Stimulated activated CD8-positive, alpha-beta memory T cell treated with anti-CD3 and anti-CD28 coated beads, Interleukin-15, amount 100 ng/mL, for 24 hours (primary cell): Measurements from ENCODE around the gene HMGB1.

Source experiments
- DNase-seq: peaks from one replicate; pipeline ENCODE4 v3.0.0-alpha.2; 2020; ENCODE audit warnings: low read depth

The HMGB1 gene

DNA sequence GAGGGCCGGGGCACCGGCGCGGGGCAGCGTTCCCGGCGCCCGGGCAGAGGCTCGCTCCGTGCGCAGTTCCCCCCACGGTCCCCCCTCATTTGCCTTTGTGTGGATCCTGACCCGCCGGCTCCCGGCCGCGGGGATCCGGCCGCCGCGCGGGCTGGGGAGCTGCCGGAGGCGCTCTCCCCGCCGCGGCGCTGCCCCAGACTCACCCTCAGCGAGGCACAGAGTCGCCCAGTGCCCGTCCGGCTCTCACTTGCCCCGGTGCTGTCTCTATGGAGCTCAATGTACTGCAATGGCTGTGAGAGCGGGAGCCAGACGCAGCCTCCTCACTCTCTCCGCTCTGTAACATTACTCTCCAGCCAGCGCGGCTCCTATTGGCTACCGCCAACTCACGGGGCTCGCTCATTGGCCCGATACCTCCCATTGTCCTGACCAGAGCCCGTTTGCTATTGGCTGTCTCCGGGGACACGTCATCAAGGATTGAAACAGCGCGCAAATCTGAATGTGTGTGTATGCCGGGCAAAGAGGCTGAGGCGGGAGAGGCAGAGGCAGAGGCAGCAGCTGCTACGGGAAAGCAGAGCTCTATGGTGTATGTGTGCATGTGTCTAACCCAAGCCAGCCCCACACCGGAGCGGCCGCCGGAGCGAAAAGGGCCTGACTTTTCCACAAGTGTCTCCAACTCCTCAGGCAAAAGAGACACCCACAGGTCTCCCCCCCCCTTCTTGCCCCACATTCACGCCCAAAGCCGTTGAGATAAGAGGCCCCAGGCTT is at the start of gene HMGB1:
Gene HMGB1, minus strand, starts transcription at position 344 of the 765 bp plus-strand sequence. CDS start 2,256 bp downstream, outside the sequence.
- DNase-seq: peak; percentile 86

DNA sequence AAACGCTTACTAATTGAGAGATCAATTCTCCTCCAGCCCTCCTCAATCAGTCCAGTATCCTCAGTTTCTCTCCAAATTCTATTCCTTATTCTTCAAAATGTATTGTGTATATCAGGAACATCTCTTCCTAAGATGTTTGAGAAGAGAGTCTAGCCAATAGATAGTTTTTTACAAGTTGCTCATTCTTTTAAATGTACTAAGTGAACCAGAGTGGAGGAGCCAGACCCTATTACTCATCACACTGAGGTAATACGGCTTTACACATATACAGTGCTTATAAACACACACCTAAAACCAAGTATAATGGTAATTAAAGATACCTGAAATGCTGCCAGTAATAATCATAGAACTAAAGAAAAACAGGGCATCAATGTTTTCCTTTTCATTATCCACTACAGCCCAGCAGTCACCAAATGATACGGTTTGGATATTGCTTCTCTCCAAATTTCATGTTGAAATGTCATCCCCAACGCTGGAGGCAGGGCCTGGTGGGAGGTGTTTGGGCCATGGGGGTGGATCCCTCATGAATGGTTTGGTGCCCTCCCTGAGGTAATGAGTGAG is 45.2 kb upstream of the HMGB1 start:
- DNase-seq: no peak

DNA sequence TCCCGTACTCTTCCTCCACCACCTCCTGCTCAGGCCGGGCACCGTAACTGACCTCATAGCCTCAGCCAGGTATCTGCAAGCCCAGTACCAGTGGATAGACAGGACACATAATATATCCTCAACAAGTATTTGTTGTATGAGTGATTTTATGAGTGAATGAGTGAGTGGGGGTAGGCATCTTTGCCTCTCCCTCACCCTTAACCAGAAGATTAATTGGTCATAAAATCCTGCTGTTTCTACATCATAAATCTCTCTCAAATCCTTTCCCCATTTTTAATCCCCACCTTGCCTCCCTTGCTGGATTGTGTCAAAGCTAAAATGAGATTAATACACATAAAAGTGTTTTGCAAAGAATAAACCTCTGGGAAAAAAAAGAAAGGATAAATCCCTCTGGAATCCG is 44.4 kb upstream of the HMGB1 start:
- no peak for DNase-seq

DNA sequence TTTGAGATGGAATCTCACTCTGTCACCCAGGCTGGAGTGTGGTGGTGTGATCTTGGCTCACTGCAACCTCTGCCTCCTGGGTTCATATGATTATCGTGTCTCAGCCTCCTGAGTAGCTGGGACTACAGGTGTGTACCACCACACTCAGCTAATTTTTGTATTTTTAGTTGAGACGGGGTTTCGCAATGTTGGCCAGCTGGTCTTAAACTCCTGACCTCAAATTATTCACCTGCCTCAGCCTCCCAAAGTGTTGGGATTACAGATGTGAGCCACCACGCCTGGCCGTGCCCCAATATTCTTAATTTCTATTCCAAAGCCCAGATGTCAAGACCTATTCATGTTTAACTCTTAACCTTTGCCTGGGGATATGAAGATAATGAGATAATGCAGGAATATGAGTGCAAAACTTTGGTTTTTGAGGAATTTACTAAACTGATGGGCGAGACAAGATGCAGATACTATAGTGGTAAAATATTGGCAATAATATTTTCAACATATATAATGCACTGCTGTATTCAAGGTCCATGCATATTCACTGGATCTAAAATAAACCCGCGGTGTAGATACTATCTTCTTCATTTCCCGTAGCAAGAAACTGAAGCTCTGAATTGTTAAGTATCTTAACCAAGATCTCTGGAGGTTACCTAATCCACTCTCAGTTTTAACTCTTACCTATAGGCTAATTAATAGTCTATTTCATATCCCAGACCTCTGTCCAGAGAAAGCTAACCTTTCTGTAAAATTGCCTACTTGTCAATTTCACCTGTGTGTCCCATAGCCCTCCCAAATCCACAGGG is 43.7 kb upstream of the HMGB1 start:
- DNase-seq: no peak

DNA sequence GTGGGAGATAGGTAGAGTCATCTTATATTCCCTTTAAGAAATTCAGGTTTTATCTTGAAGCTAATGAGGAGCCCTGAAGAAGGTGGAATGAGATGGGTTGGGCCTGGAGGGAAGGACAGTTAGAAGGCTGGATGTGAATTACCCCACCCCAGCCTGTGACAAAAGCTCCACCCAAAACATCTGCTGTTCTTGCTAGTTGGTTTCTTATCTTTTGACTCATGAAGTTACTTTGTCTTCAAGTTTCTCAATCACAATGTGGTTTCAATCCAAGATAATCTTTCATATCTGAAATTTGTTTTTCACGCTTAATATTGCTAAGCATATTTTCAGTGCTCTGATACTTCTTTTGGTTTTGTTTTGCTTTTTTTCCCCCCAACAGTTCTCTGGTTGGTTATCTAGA is 38.3 kb upstream of the HMGB1 start:
- DNase-seq: no peak

DNA sequence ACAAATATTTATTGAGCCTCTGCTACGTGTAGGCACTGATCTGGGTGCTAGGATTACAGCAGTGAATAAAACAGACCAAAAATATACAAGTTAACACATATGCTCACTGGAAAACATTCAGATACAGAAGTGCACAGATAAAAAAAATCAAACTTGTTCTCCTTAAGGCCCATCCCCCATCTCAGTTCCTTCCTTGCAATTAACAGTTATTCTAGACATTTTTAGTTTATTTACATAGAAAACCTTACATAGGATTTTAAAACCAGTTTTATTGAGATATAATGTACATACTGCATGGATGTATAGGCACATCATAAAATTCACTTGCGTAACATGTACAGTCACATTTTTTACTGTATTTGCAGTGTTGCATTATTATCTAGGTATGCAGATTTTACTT is 36.5 kb upstream of the HMGB1 start:
- no peak for DNase-seq

DNA sequence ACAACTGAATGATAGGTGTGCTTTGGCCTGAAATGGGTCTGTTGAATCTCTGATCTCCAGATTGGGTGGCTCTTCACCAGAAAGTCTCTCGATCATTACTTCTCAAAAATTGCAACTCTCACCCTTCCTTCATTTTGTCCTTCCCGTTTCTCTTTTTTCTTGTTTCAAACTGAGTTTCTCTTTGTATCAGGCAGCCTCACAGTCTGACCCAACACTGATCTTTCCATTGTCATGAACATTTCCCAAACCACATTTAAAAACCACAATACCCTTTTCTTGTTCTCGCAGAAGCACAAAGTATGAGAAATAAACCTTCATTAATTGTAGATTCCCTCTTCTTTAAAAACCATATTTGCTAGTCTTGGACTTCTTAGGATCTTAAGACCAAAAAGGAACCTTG is 33.6 kb upstream of the HMGB1 start:
- no peak for DNase-seq

DNA sequence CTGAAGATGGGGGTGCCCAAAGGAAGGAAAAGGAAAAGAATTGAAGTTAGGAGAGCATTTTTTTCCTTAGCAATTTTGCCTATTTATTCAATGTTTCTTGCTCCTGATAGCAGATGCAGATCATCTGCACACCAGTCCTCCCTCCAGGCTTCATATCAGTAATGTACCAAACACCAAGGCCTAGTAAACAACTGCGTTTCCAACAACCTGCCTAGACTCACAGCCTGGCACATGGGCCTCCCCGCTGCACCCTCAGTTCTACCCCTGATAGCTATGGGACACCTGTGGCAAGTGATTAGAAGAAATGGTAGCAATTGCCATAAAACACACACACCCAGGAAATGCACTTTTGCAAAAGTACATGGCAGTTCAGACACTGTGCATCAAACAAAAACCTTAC is 30.4 kb upstream of the HMGB1 start:
- no peak for DNase-seq

DNA sequence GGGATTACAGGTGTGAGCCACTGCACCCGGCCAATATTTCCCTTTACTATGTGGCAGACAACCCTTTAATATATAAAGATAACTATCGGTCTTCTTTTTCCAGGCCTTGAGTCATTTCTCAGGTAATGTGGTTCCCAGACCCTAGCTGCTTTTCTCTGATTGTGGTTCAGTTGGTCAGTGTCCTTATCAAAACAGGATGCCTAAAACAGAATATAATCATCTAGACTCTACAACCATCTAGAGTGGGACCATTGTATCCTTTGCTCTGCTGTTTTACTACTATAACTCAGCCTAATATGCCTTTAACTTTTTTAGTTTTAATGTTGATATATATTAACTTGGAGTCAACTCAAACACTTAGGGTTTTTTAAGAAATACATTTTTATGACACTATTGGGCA is 30.0 kb upstream of the HMGB1 start:
- DNase-seq: no peak

DNA sequence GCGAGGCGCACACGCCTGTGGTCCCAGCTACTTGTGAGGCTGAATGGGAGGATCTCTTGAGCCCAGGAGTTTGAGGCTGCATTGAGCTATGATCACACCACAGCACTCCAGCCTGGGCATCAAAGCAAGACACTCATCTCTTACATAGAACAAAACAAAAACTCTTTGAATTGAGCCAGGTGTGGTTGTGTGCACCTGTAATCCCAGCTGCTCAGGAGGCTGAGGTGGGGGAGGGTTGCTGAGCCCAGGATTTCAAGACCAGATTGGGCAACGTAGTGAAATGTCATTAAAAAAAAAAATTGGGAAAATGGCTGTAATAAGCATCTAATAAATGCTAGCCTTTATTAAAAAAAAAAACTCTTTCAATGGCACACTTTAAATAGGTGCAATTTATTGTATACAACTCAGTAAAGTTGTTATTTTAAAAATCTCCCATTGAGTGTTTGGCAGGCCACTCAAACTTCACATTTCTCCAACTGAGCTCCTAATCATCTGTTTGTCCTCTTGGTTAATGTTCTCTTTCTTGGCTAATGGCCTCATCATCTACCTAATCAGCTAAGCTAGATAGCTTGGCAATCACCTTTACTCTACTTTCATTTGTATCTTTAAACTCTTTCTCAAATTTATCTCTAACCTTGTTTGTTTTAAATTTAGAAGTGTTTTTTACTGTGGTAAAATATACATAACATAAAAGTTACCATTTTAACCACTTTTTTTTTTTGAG is 28.1 kb upstream of the HMGB1 start:
- no peak for DNase-seq

DNA sequence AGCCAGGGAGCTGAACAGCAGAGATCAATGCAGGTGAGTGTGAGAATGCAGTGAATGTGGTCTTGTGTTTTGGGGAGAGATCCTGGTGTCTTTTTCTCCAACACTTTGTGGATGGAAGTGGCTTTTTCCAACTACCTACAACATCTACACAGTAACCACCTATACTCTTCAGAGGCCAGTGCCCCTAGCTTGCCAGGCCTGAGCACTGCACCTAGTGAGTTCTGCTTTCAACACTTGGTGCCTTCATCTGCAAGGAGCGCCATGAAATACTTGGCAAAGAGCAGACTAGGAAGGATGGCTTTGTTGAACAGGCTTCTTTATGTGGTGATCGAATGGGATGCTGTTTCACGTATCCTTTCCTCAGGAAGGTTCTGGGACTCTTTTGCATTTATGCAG is 21.3 kb upstream of the HMGB1 start:
- no peak for DNase-seq

DNA sequence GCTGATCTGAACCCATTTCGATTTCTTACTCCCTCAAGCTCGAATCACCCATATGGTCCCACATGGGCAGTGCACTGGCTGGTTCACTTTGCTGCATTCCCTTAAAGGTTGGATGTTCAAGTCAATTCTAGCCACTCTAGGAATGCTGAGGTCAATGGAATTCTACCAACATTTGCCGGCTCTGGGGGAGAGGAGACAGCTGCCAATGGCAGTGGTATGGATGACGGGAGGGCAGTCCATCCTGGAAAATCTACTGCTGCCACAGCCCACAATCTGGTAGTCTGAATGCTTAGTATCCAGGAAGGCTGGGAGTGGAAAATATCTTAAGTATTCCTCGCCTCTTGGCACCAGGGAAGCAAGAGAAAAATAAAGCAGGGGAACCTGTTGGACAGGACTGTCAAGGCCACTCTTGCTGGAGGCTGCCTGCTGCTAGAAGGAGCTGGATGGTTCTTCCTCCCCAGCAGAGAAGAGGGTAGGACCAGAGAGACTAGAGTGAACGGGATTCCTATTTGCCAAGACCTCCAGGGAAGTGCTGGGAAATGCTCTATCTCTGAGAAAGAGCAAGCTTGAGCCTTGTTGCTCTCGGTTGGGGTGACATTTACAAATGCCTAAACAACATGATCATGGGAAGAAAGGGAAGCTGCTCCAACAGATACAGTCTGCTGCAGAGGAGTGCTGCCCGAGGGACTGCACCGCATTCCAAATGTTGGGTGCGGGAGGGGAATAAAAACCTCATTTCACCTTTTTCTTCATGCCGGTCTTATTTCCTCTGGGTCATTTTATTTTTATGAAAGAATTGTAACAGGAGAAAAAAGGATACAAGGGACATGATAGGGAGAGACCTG is 20.7 kb upstream of the HMGB1 start:
- DNase-seq: no peak

DNA sequence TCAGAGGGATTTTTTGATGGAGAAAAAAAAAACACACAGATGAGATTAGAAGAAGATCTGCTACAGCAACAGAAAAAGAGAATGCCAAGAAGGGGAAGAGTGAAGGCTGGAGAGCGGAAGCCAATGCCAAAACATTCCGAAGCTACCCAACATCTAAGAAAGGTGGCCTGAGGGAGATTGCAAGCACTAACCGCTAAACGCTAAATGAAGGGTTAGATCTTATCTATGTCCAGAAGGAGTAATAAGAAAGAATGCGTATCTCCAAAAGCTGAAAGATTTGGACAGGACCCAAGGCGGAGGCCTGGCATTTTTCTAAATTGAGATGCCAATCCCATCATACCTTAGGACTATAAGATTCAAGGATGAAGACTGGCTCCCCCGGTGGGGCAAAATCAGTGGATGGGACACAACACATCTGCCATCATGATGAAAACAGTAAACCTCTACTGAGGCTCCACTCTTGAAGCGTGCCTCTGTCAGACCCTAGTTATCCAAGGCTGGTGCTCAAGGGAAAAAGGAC is 15.6 kb upstream of the HMGB1 start:
- no peak for DNase-seq

DNA sequence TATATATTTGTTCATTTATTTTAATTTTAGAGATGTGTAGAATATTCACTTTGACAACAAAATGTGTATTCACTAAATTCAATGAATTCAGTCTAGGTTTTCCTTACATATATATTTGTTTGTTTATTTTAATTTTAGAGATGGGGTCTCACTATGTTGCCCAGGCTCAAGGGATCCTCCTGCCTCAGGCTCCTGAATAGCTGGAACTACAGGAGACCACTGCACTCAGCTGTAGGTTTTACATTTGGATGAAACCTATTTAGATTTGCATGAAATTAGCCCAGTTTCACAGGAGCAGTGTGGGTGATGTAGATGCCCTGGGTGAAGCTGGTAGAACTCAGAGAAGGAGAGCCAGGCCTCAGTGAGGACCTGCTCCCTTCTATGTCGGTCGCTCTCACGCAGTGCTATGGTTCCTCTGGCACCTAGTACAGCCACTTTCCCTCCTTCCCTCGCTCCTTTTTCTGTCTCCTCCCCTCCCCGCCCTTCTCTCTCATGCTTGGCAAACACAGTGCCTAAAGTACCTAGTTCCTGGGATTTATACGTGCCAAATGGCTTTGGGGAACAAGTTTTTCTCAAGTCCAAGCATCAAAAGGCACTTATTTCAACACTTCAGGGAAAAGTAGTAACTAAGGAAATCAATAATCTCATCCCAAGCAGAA is 14.7 kb upstream of the HMGB1 start:
- DNase-seq: no peak

DNA sequence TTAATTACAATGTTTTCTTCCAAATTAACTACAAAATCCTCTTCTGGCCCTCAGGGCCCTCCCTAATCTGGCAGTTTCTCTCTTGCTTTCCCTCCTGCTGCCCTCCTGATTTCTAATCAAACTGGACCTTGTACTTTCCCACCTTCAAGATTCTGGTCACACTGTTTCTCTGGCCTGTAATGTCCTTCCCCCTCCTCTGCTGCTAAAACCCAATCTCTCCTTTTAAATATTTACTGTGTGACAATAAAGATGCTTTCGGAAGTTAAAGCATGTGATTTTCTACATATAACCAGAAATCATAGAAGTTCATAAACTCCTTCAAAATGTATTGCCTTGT is 14.1 kb upstream of the HMGB1 start:
- no peak for DNase-seq

DNA sequence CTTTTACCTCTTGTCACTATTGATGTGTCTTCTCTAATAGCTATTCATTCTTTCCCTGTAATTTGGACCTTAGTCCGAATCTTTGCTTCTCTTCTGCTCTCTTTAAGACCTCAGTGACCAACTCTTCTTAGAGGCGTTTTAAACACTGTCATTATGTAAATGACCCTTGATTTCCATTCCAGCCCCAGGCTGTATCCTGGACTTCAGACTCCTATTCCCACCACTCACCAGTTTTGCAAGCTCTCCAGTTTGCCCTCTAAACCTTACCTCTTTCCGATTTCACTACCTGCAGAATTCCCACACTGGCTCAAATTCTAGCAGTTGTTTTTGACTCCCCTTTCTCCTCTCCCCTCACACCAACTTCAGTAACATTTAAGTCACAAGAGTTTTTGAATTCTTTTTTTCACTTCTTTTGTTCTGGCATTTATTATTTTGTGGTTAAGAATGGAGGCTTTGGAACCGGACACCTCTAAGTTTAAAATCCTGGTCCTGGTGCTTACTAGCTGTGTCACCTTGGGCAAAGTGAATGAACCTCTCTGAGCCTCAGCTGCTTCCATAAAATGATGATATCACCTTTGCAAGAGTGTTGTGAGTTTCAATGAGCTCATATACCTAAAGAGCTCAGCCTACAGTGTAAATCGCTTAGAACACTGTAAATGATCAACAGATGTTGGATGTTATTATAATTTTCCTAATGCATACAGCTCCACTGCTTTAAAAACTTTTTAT is 13.6 kb upstream of the HMGB1 start:
- no peak for DNase-seq

DNA sequence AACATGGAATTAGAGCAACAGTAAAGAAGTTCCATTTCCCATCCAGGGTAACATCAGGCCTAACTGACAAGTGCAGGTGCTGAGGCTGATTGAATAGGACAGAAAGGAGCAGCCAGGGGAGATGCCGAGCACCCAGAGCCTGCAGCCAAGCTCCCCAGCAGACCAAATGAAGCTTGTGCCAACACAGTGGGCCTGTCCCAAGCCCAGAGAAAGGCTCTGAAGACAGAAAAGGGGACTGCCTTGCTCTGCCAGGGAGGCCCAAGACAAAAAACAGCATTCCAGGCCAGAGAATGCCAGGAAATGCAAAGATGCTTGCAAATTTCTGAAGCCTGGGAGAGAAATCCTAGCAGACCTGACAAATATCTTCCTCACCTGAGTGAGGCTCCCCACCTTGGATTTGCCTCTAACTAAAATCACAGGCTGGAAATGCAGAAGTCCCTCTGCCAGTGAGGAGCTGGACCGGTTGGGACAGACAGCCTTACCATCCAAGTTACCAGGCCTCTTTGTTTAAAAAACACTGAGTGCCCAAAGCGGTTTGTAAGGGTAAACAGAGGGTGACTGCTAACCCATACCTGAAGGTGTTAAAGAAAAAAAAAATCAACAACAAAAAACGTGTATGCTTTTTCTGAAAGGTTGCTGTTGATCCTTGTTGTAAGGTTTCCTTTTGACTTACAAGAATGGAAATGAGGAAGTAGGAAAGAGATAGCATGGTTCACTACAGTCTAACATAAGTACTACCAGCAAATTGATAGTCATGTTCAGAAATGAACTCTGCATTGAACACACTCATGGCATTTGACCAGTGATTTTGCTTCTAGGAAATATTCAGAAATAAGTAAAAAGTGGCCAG is 11.8 kb upstream of the HMGB1 start:
- DNase-seq: no peak

DNA sequence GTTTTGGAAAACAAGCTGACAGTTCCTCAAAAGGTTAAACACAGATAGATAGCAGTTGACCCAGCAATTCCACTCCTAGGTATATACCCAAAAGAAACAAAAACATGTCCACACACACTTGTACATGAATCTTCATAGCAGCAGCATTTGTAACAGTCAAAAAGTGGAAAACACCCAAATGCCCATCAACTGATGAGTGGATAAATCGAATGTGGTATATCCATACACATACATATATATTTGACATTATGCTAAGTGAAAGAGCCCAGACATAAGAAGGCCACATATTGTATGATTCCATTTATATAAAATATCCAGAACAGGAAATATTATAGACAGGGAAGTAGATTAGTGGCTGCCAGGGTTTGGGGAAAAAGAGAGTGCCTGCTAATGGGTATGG is 7.9 kb upstream of the HMGB1 start:
- DNase-seq: no peak

DNA sequence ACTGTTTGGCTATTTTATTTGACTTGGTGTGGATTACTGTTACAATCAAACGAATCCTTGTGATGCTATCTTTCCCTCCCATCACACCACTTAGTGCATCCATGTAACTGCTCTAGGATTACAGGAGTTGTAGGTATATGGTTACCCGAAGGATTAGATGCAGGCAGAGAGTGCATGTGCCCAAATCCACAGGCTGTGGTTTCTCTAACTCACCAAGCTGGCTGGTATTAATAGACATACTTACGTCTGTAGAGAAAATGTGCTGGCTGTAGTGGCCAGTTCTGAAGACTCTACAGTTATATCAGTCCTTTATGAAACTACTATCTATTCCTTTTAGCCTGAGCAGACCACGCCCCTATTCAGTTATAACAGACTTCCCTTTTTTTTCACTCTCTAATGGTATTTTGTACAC is 1.1 kb upstream of the HMGB1 start:
- no peak for DNase-seq
